K562 (cell line): Measurements from ENCODE around the gene BNIP5. TPM values are rescaled to one million over a fixed set of nuclear protein-coding genes. Genes with fewer than 3 reads are reported as not detected.
A peak's percentile ranks its signal among the peaks of the same experiment; 100 is the strongest.

ENCODE experiments used
- CAMTA2 ChIP-seq: fragments of 250-450 bp; sonication (Bioruptor Pico); conservative IDR thresholded peaks from 2 replicates; pipeline ENCODE4 v1.5.1; 2022
- CHD2 ChIP-seq: IDR thresholded peaks from 2 replicates; pipeline ENCODE4 v1.6.1; 2011; ENCODE audit warnings: low read depth, low read length
- ELF1 ChIP-seq: fragments of 200-800 bp; sonication (Bioruptor generic); IDR thresholded peaks from 2 replicates; pipeline ENCODE4 v1.6.1; 2016; ENCODE audit warnings: missing genetic modification characterization, missing compliant biosample characterization
- EP400 ChIP-seq: fragments of 450-650 bp; IDR thresholded peaks from 2 replicates; pipeline ENCODE4 v1.6.1; 2017; ENCODE audit warnings: antibody characterized with exemption, mild to moderate bottlenecking, moderate library complexity
- GABPA ChIP-seq: fragments of 200-800 bp; sonication (Bioruptor generic); conservative IDR thresholded peaks from 2 replicates; pipeline ENCODE4 v1.6.1; 2016; ENCODE audit warnings: low read depth, missing genetic modification characterization, missing compliant biosample characterization
- KAT8 ChIP-seq: fragments of 450-650 bp; IDR thresholded peaks from 2 replicates; pipeline ENCODE4 v1.6.1; 2016; ENCODE audit warnings: low read depth, mild to moderate bottlenecking
- KDM1A ChIP-seq, 2 experiments: fragments of 450-650 bp; IDR thresholded peaks; 2 replicates each; pipeline ENCODE4 v1.6.1; 2016; ENCODE audit warnings: mild to moderate bottlenecking in 2 of 2
- MAZ ChIP-seq, 2 experiments: fragments of 450-650 bp in 1 of 2; sonication (generic) in 1 of 2; formaldehyde crosslinking; IDR thresholded peaks in 1 of 2; conservative IDR thresholded peaks in 1 of 2; 2 replicates each; pipeline versions ENCODE4 v1.4.0 to v1.5.0; 2020; ENCODE audit warnings: mild to moderate bottlenecking in 1 of 2, missing genetic modification reagents in 1 of 2
- MLLT1 ChIP-seq, 2 experiments: fragments of 450-650 bp; IDR thresholded peaks; 2 replicates each; pipeline ENCODE4 v1.6.1; 2016
- PTRF ChIP-seq: fragments of 450-650 bp; IDR thresholded peaks from 2 replicates; pipeline ENCODE4 v1.6.1; 2016; ENCODE audit warnings: mild to moderate bottlenecking, missing genetic modification characterization, missing compliant biosample characterization
- REST ChIP-seq, 2 experiments: fragments of 450-650 bp; formaldehyde crosslinking in 1 of 2; IDR thresholded peaks; 2 replicates each; pipeline versions ENCODE4 v1.4.0 to v1.6.1; 2014 to 2020; ENCODE audit warnings: mild to moderate bottlenecking in 2 of 2, borderline replicate concordance in 1 of 2, low read depth in 1 of 2
- SMARCA4 ChIP-seq: fragments of 450-650 bp; IDR thresholded peaks from 2 replicates; pipeline ENCODE4 v1.6.1; 2016
- SMARCE1 ChIP-seq: fragments of 450-650 bp; IDR thresholded peaks from 2 replicates; pipeline ENCODE4 v1.7.1; 2016; ENCODE audit warnings: mild to moderate bottlenecking
- SRSF3 ChIP-seq: fragments of 200-400 bp; formaldehyde crosslinking; IDR thresholded peaks from 2 replicates; pipeline ENCODE4 v1.6.1; 2016; ENCODE audit warnings: mild to moderate bottlenecking, low read length, moderate library complexity; ENCODE audit not compliant: insufficient read depth
- TGIF2 ChIP-seq: sonication (generic); formaldehyde crosslinking; IDR thresholded peaks from 2 replicates; pipeline ENCODE4 v1.8.1; 2022; ENCODE audit warnings: mild to moderate bottlenecking, missing genetic modification reagents, moderate library complexity
- ZNF146 ChIP-seq: IDR thresholded peaks from one replicate; pipeline ENCODE4 v1.6.1; 2018; ENCODE audit warnings: missing compliant biosample characterization; ENCODE audit not compliant: unreplicated experiment
- ZNF24 ChIP-seq: fragments of 450-650 bp; IDR thresholded peaks from 2 replicates; pipeline ENCODE4 v1.6.1; 2016
- polyA plus RNA-seq, 8 experiments: library from polyadenylated mRNA; depleted of rRNA in 4 of 8; stranded (reverse) in 5 of 8; unstranded in 3 of 8; fragments of >200 nt; fragmentation: Nextera tagmentation in 2 of 8; fragmentation: Illumina TruSeq in 1 of 8; extraction: Ambion mirVana in 2 of 8; extraction: Trizol in 1 of 8; gene quantifications; 2 replicates each; pipeline versions ENCODE4 v1.2.1 to v1.2.3, GENCODE V29; 2011 to 2014; ENCODE audit warnings: inconsistent platforms in 1 of 8, missing spikeins in 1 of 8
- total RNA-seq, 7 experiments: library from RNA; depleted of rRNA in 6 of 7; stranded (reverse); fragments of >200 nt in 6 of 7; fragmentation: Illumina TruSeq in 2 of 7; extraction: Trizol in 2 of 7; gene quantifications; 2 replicates each; pipeline versions ENCODE4 v1.2.1 to v1.2.3, GENCODE V29; 2011 to 2021; ENCODE audit warnings: low replicate concordance in 1 of 7
- TF ChIP-seq, protein P1 (sequence below): fragments of 250-450 bp; sonication (Bioruptor Pico); IDR thresholded peaks from 2 replicates; pipeline ENCODE4 v1.4.0; 2020

The BNIP5 gene
- total and polyA plus RNA-seq, 9 of the 15 experiments (the other 6 are each of a cell fraction or from before 2014, with no cell fraction given): not detected

GRCh38 chr6:36358226-36358915 lies 21.7 kb upstream of the BNIP5 start (continued):
- TF ChIP-seq GABPA (tag) (no peak), EP400 (no peak), ELF1 (tag) (peak; percentile 28; the same call in 1 of the 2 replicates), MLLT1 (IDR thresholded peaks at IDR 0.05) (no peak), ZNF24 (no peak), PTRF (tag) (no peak), CHD2 (no peak), MAZ (CRISPR knock-in tag; conservative IDR thresholded peaks at IDR 0.05 in 1 of 2, IDR thresholded peaks at IDR 0.05 in 1 of 2) (0 out of 4 replicates have a peak, but pooled peaks of 1 of the 2 experiments have one; percentile 25), ZNF146 (CRISPR knock-in tag) (no peak), TGIF2 (CRISPR knock-in tag) (no peak), SRSF3 (no peak), CAMTA2 (CRISPR knock-in tag) (no peak), SMARCA4 (no peak), KDM1A (IDR thresholded peaks at IDR 0.05) (no peak), KAT8 (no peak), REST (IDR thresholded peaks at IDR 0.05; ENCODE audit: borderline replicate concordance) (no peak), REST (CRISPR knock-in tag; IDR thresholded peaks at IDR 0.05; ENCODE audit: low read depth) (no peak), SMARCE1 (no peak)
- TF ChIP-seq, protein P1, sequence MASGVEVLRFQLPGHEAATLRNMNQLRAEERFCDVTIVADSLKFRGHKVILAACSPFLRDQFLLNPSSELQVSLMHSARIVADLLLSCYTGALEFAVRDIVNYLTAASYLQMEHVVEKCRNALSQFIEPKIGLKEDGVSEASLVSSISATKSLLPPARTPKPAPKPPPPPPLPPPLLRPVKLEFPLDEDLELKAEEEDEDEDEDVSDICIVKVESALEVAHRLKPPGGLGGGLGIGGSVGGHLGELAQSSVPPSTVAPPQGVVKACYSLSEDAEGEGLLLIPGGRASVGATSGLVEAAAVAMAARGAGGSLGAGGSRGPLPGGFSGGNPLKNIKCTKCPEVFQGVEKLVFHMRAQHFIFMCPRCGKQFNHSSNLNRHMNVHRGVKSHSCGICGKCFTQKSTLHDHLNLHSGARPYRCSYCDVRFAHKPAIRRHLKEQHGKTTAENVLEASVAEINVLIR (CRISPR knock-in tag): no peak
